GM12874 (cell line): ENCODE data around the gene CCDC24.

Experiments
- CTCF ChIP-seq: IDR thresholded peaks from 2 replicates; pipeline ENCODE4 v1.5.1; 2011; ENCODE audit warnings: low read depth, mild to moderate bottlenecking, control low read depth, low read length, moderate library complexity; ENCODE audit not compliant: insufficient read depth

The CCDC24 gene

GRCh38 chr1:44024031-44024902, 32.9 kb downstream of the CCDC24 start:
- no peak for TF ChIP-seq CTCF

- no peak for TF ChIP-seq CTCF
These were observed 33.6 kb downstream of the CCDC24 start for GRCh38 chr1:44024903-44025525.

- TF ChIP-seq CTCF, result no peak
These were observed 34.4 kb downstream of the CCDC24 start for GRCh38 chr1:44025816-44026215.

- no peak for TF ChIP-seq CTCF
These were observed 35.9 kb downstream of the CCDC24 start for GRCh38 chr1:44027320-44027719.

GRCh38 chr1:44029260-44029910, 38.0 kb downstream of the CCDC24 start:
- TF ChIP-seq CTCF, result no peak

- TF ChIP-seq CTCF, result no peak
These were observed 38.7 kb downstream of the CCDC24 start for GRCh38 chr1:44029911-44030604.

GRCh38 chr1:44030605-44031251, 39.3 kb downstream of the CCDC24 start:
- TF ChIP-seq CTCF, result peak; percentile 42; the same call in 1 of the 2 replicates
